H9 (cell line): ENCODE results near the gene TBC1D22A. TPM values are rescaled to one million over a fixed set of nuclear protein-coding genes. Genes with fewer than 3 reads are reported as not detected.

Experiments
- DNase-seq: peaks from one replicate; pipeline ENCODE4 v3.0.0-alpha.2; 2017
- H2AFZ ChIP-seq: one replicate; pipeline ENCODE4 v1.6.1; 2013; ENCODE audit warnings: mild to moderate bottlenecking, low read length, control low read depth, moderate library complexity
- H2AK5ac ChIP-seq: 2 replicates; pipeline ENCODE4 v1.6.1; 2013; ENCODE audit warnings: low read length, control low read depth, mixed read lengths; ENCODE audit not compliant: insufficient read length
- H2BK120ac ChIP-seq: one replicate; pipeline ENCODE4 v1.6.1; 2013; ENCODE audit warnings: low read depth, mild to moderate bottlenecking, low read length, control low read depth, inconsistent platforms; ENCODE audit not compliant: poor library complexity, severe bottlenecking
- H2BK12ac ChIP-seq: 2 replicates; pipeline ENCODE4 v1.6.1; 2013; ENCODE audit warnings: low read length, control low read depth, mixed read lengths, low read depth; ENCODE audit not compliant: insufficient read length
- H2BK15ac ChIP-seq: 2 replicates; pipeline ENCODE4 v1.6.1; 2013; ENCODE audit warnings: low read depth, low read length, control low read depth
- H2BK20ac ChIP-seq: one replicate; pipeline ENCODE4 v1.6.1; 2013; ENCODE audit warnings: low read depth, mild to moderate bottlenecking, low read length, control low read depth, inconsistent platforms; ENCODE audit not compliant: poor library complexity, severe bottlenecking
- H2BK5ac ChIP-seq: 2 replicates; pipeline ENCODE4 v1.6.1; 2013; ENCODE audit warnings: low read length, control low read depth, mixed read lengths; ENCODE audit not compliant: insufficient read length
- H3K14ac ChIP-seq: 2 replicates; pipeline ENCODE4 v1.6.1; 2013; ENCODE audit warnings: low read length, control low read depth; ENCODE audit not compliant: insufficient read depth
- H3K18ac ChIP-seq: 2 replicates; pipeline ENCODE4 v1.6.1; 2013; ENCODE audit warnings: low read depth, mild to moderate bottlenecking, mixed read lengths, low read length, control low read depth; ENCODE audit not compliant: insufficient read length
- H3K23ac ChIP-seq: 2 replicates; pipeline ENCODE4 v1.6.1; 2013; ENCODE audit warnings: low read length, control low read depth, mixed read lengths, low read depth; ENCODE audit not compliant: insufficient read length
- H3K23me2 ChIP-seq: 2 replicates; pipeline ENCODE4 v1.6.1; 2013; ENCODE audit warnings: low read depth, mild to moderate bottlenecking, mixed read lengths, low read length, control low read depth; ENCODE audit not compliant: insufficient read length, poor library complexity, severe bottlenecking
- H3K27ac ChIP-seq: 2 replicates; pipeline ENCODE4 v1.5.1; 2013; ENCODE audit warnings: low read length, control low read depth, mixed read lengths, low read depth; ENCODE audit not compliant: insufficient read length
- H3K27me3 ChIP-seq: 2 replicates; pipeline ENCODE4 v1.6.1; 2013; ENCODE audit warnings: low read length, control low read depth, inconsistent platforms; ENCODE audit not compliant: insufficient read depth
- H3K4ac ChIP-seq: 2 replicates; pipeline ENCODE4 v1.6.1; 2013; ENCODE audit warnings: low read depth, mild to moderate bottlenecking, control low read depth, inconsistent platforms, low read length, moderate library complexity
- H3K4me1 ChIP-seq: 2 replicates; pipeline ENCODE4 v1.6.1; 2013; ENCODE audit warnings: low read length, control low read depth, inconsistent platforms; ENCODE audit not compliant: insufficient read depth
- H3K4me2 ChIP-seq: 2 replicates; pipeline ENCODE4 v1.6.1; 2013; ENCODE audit warnings: low read length, control low read depth, mixed read lengths; ENCODE audit not compliant: insufficient read length, insufficient read depth
- H3K56ac ChIP-seq: 2 replicates; pipeline ENCODE4 v1.6.1; 2013; ENCODE audit warnings: low read depth, mild to moderate bottlenecking, mixed read lengths, low read length, control low read depth; ENCODE audit not compliant: insufficient read length
- H3K79me1 ChIP-seq: 2 replicates; pipeline ENCODE4 v1.6.1; 2013; ENCODE audit warnings: low read depth, mild to moderate bottlenecking, moderate library complexity, low read length, control low read depth, inconsistent platforms; ENCODE audit not compliant: insufficient read depth, poor library complexity, severe bottlenecking
- H3K79me2 ChIP-seq: 2 replicates; pipeline ENCODE4 v1.6.1; 2013; ENCODE audit warnings: low read length, control low read depth, inconsistent platforms; ENCODE audit not compliant: insufficient read depth
- H3K9ac ChIP-seq: 2 replicates; pipeline ENCODE4 v1.6.1; 2013; ENCODE audit warnings: low read length, control low read depth, mixed read lengths; ENCODE audit not compliant: insufficient read length; ENCODE audit errors: extremely low read depth
- H3K9me3 ChIP-seq: one replicate; pipeline ENCODE4 v1.6.1; 2013; ENCODE audit warnings: low read depth, low read length, inconsistent platforms; ENCODE audit not compliant: control insufficient read depth
- H3T11ph ChIP-seq: one replicate; pipeline ENCODE4 v1.6.1; 2013; ENCODE audit warnings: mild to moderate bottlenecking, low read length, control low read depth, inconsistent platforms
- H4K20me1 ChIP-seq: one replicate; pipeline ENCODE4 v1.6.1; 2013; ENCODE audit not compliant: control insufficient read depth, insufficient read length, insufficient read depth
- H4K5ac ChIP-seq: 2 replicates; pipeline ENCODE4 v1.6.1; 2013; ENCODE audit warnings: low read depth, mild to moderate bottlenecking, mixed read lengths, low read length, control low read depth; ENCODE audit not compliant: insufficient read length
- H4K8ac ChIP-seq: replicated peaks from 2 replicates; pipeline ENCODE4 v1.6.1; 2013; ENCODE audit warnings: low read length, control low read depth, mixed read lengths, low read depth; ENCODE audit not compliant: insufficient read length
- H4K91ac ChIP-seq: 2 replicates; pipeline ENCODE4 v1.6.1; 2013; ENCODE audit warnings: low read depth, mild to moderate bottlenecking, moderate library complexity, mixed read lengths, low read length, control low read depth; ENCODE audit not compliant: insufficient read length
- H3K27ac Mint-ChIP-seq, 3 experiments: 2 replicates in 2 of 3; 3 replicates in 1 of 3; pipeline ENCODE4 v1.8.0; 2020 to 2021; ENCODE audit warnings: mixed read lengths in 3 of 3, mild to moderate bottlenecking in 1 of 3, moderate library complexity in 1 of 3
- H3K27me3 Mint-ChIP-seq: 2 replicates; pipeline ENCODE4 v1.8.0; 2021; ENCODE audit warnings: low read depth, mild to moderate bottlenecking, moderate library complexity, mixed read lengths
- H3K36me3 Mint-ChIP-seq, 3 experiments: 2 replicates in 2 of 3; 3 replicates in 1 of 3; pipeline ENCODE4 v1.8.0; 2020 to 2021; ENCODE audit warnings: low read depth in 3 of 3, mixed read lengths in 3 of 3; ENCODE audit not compliant: insufficient read depth in 1 of 3
- H3K4me1 Mint-ChIP-seq, 2 experiments: 2 replicates each; pipeline ENCODE4 v1.8.0; 2020; ENCODE audit warnings: mixed read lengths in 2 of 2
- H3K4me3 Mint-ChIP-seq, 2 experiments: 2 replicates in 1 of 2; 3 replicates in 1 of 2; pipeline ENCODE4 v1.8.0; 2020 to 2021; ENCODE audit warnings: mild to moderate bottlenecking in 2 of 2, mixed read lengths in 2 of 2, moderate library complexity in 1 of 2
- H3K9me3 Mint-ChIP-seq, 2 experiments: 2 replicates in 1 of 2; 3 replicates in 1 of 2; pipeline ENCODE4 v1.8.0; 2020; ENCODE audit warnings: mild to moderate bottlenecking in 2 of 2, mixed read lengths in 2 of 2, moderate library complexity in 1 of 2
- CTCF ChIP-seq: fragments of 200-600 bp; sonication (generic); conservative IDR thresholded peaks from 3 replicates; pipeline ENCODE4 v1.8.0; 2021; ENCODE audit warnings: antibody characterized with exemption, mild to moderate bottlenecking
- WGBS: extraction: QIAGEN DNeasy Blood & Tissue Kit; methylation state at CpG from one replicate; pipeline ENCODE4 v1.1.7; 2013; ENCODE audit warnings: missing lambda C conversion rate, low lambda C conversion rate, mixed read lengths; ENCODE audit not compliant: insufficient read length; ENCODE audit errors: extremely low coverage; 5-methylcytosine and 5-hydroxymethylcytosine counted together
- total RNA-seq: library from RNA; stranded (reverse); gene quantifications from 2 replicates; pipeline ENCODE4 v1.2.1, GENCODE V29; 2021

Gene TBC1D22A
- total RNA-seq, 1 experiment from 2014 or later = 20.8 TPM

GRCh38 chr22:47080100-47080499, 317.6 kb downstream of the TBC1D22A start:
- no CpG with 5 or more reads among the region's 3 CpGs for WGBS

More at GRCh38 chr22:47080100-47080499, 317.6 kb downstream of the TBC1D22A start:
- Histone ChIP-seq H2BK20ac (no peak overlapping the region), H4K8ac (no peak overlapping the region), H4K20me1 (no peaks in the 10 kb centered on the region), H2BK5ac (no peak overlapping the region), H3K4ac (no peak overlapping the region), H3K4me1 (peaks cover 3% of the 10 kb centered on the region; the same call in 1 of the 2 replicates), H2AFZ (no peak overlapping the region), H3K23me2 (no peaks in the 10 kb centered on the region), H3K14ac (no peak overlapping the region), H3K27me3 (no peaks in the 10 kb centered on the region), H4K5ac (no peak overlapping the region), H3K23ac (no peak overlapping the region), H2AK5ac (no peak overlapping the region), H3K9me3 (no peaks in the 10 kb centered on the region), H3K56ac (no peak overlapping the region), H3K27ac (no peak overlapping the region), H2BK15ac (no peak overlapping the region), H3K18ac (no peak overlapping the region), H3T11ph (no peak overlapping the region), H4K91ac (no peak overlapping the region), H2BK12ac (no peak overlapping the region), H3K9ac (no peak overlapping the region), H3K79me1 (no peaks in the 10 kb centered on the region), H2BK120ac (no peak overlapping the region), H3K79me2 (no peaks in the 10 kb centered on the region), H3K4me2 (no peak overlapping the region)
- no peak for TF ChIP-seq CTCF
- no peak overlapping the region for H3K27ac Mint-ChIP-seq
- no peak overlapping the region for H3K4me3 Mint-ChIP-seq
- peaks cover 17 to 31% of the 10 kb centered on the region in 2 experiments; a peak in 4 of 5 replicates for H3K9me3 Mint-ChIP-seq
- DNase-seq = no peak
- H3K4me1 Mint-ChIP-seq = peaks cover 16% of the 10 kb centered on the region in 2 experiments
- H3K27me3 Mint-ChIP-seq = no peaks in the 10 kb centered on the region
- peaks cover 12 to 17% (median 14%) of the 10 kb centered on the region in 3 experiments for H3K36me3 Mint-ChIP-seq
